ENCODE results near the gene PLCG1.

PLCG1 gene

DNA sequence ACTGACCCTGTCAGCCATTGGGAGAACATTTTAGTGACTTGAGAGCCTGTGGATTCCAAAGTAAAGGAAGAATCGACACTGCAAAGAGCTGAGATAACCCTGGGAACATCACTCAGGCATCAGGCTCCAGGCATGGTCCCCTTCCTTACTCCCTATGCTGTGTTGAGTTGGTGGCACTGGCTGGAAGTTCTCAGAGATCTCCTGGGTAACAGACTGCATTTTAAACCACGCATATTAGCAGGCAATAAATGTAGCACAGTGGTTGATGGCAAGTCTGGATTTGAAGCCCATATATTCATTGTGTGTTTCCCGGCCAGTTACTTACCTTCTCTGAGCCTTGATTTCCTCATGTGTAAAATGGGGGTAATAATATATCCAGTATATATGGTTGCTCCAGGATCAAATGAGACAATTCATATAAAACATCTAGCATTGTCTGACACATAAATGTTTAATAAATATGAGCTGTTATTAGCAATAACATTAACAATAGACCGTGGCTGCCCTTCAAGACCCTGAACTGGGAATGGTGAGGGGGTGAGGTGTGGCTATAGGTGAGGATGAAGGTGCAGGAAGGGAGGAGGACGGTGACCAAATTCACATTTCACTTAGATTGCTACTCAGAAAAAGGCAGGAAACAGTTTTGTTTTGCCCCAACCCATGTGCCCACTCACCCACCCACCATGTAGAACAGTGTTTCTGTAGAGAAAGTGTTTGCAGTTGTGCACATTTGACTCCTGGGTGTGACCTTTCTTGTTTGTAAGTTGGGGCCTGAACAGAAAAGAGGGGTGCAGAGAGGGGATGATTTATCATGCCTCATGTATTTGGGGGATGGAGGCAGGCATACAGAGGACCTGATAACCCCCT is 2.1 kb downstream of the PLCG1 start:
- H3K9ac ChIP-seq (ENCODE audit: low read length), result peak overlapping the region; percentile 78
- H3K27me3 ChIP-seq (ENCODE audit: control insufficient read depth, insufficient read depth, low read length), result no peaks in the 10 kb centered on the region
- no peaks in the 10 kb centered on the region for H3K9me3 ChIP-seq (ENCODE audit: control insufficient read depth, low read length)
- no peaks in the 10 kb centered on the region for H3K36me3 ChIP-seq (ENCODE audit: control insufficient read depth, insufficient read depth, low read length)
- H3K4me3 ChIP-seq (ENCODE audit: low read length), result no peak overlapping the region
- peaks cover 23% of the 10 kb centered on the region for H3K4me1 ChIP-seq (ENCODE audit: control insufficient read depth, insufficient read depth, low read length)

DNA sequence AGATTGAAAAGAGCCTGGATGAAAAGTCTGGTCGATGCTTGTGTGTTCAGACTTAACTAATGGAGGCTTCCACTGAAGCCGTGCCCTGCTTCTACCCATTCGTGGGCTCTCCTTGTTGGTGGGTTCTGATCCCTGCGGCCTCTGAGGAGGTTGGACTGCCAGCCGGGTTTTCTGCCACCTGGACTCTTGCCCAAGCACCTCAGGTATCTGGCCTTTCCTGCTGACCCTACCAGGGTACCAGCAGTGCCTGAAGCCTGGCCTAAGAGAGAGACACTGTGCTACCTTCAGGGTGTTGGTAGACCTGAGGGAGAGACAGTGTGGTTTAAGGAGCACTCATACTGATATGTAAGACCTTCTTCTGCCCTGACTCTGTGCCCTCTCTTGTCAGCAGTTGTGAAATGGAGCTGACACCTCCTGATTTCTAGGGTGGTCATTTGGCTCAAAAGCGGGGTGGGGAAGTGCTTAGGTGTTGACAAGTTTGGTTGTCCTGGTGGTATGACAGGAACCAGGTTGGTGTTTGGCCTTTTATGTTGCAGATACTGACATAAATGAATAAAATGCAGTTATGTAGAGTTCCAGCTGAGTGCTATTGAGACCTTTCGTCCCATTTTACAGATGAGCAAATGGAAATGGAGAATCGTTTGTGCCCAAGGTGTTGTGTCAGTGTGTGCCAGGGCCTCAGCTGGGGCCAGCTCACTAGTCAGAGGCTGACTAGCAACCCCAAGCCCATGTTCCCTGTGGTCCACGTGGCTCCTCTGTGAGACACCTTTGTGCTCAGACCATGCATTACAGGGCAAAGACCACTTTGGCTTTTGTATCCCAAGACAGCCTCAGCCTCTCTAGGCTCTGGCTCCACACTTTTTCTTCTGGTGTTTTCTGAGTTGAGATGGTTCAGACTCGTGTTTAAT is 3.1 kb downstream of the PLCG1 start:
- no peaks in the 10 kb centered on the region for H3K27me3 ChIP-seq (ENCODE audit: control insufficient read depth, insufficient read depth, low read length)
- H3K36me3 ChIP-seq (ENCODE audit: control insufficient read depth, insufficient read depth, low read length), result no peaks in the 10 kb centered on the region
- peaks cover 24% of the 10 kb centered on the region for H3K4me1 ChIP-seq (ENCODE audit: control insufficient read depth, insufficient read depth, low read length)
- no peak overlapping the region for H3K4me3 ChIP-seq (ENCODE audit: low read length)
- H3K9ac ChIP-seq (ENCODE audit: low read length), result no peak overlapping the region
- no peaks in the 10 kb centered on the region for H3K9me3 ChIP-seq (ENCODE audit: control insufficient read depth, low read length)

DNA sequence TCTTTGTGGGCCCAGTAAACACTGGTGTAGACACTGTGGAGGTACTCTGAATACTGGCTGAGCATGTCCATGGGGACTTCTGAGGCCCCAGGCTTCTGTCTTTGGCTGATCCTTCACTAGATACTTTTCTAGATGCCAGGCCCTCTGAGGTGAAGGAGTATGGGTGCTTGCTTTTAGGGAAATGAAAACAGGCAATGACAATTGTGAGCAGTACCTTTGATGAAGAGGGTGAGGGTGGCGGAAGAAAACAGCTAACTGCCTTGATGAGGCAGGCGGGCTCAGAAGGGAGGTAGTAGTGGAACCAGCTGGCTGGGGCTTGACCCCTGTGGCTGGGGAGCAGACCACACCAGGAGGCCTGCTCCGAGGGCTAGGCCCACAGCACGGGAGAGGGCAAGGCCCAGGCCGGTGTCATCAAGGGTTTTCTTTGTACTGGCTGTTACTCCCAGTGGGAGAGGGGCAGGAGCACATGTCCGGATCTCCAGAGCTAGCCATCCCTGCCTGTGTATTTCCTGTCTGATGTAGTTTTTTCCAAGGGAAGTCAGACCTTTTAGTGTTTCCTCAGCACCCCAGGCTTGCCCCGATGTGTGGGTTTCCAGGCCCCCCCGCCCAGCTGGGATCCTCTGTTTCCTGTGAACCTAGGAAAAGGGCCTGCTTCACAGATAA is 3.9 kb downstream of the PLCG1 start:
- H3K27me3 ChIP-seq (ENCODE audit: control insufficient read depth, insufficient read depth, low read length), result no peaks in the 10 kb centered on the region
- no peaks in the 10 kb centered on the region for H3K36me3 ChIP-seq (ENCODE audit: control insufficient read depth, insufficient read depth, low read length)
- no peaks in the 10 kb centered on the region for H3K9me3 ChIP-seq (ENCODE audit: control insufficient read depth, low read length)
- H3K4me1 ChIP-seq (ENCODE audit: control insufficient read depth, insufficient read depth, low read length), result peaks cover 30% of the 10 kb centered on the region
- no peak overlapping the region for H3K4me3 ChIP-seq (ENCODE audit: low read length)
- H3K9ac ChIP-seq (ENCODE audit: low read length), result no peak overlapping the region

DNA sequence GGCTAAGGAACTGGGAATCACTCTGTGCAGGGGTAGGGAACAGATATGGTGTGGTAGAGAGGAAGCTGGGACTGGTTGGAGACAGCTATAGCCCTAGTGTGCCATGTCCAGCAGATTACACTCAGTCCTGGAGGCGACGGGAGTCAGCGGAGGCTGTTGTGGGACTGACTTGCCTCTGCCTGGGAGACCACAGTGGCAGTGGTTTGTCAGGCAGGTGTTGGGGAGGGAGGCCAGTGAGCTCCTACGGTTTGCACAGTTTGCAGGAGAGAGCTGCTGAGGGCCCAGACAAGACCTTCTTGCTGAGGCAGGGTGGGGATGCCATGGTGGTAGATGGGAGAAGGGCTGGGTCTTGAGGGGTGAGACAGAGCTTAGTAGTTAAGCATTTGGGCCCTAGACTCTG is 4.9 kb downstream of the PLCG1 start:
- no peak overlapping the region for H3K4me3 ChIP-seq (ENCODE audit: low read length)
- peaks cover 31% of the 10 kb centered on the region for H3K4me1 ChIP-seq (ENCODE audit: control insufficient read depth, insufficient read depth, low read length)
- H3K9me3 ChIP-seq (ENCODE audit: control insufficient read depth, low read length), result no peaks in the 10 kb centered on the region
- H3K9ac ChIP-seq (ENCODE audit: low read length), result no peak overlapping the region
- H3K27me3 ChIP-seq (ENCODE audit: control insufficient read depth, insufficient read depth, low read length), result no peaks in the 10 kb centered on the region
- H3K36me3 ChIP-seq (ENCODE audit: control insufficient read depth, insufficient read depth, low read length), result no peaks in the 10 kb centered on the region

DNA sequence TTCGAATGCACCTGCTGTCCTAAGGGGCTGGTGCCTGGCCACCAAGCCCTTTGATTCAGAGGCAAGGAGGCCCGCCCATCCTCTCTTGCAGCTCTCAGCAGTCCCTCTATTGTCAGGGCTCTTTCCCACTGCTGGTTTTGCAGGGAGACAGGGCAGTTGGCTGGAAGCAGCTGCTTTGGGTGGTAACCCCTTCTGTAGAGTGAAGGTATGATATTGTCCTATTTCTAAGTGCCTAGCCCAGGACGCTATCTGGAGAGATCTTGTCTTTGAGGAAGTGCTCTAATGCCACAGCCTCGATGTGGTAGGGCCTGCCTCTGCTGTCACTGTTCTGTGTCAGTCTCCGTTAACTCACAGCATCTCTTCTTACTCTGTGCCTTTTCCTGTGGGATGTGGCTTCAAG is 5.6 kb downstream of the PLCG1 start:
- H3K36me3 ChIP-seq (ENCODE audit: control insufficient read depth, insufficient read depth, low read length), result no peaks in the 10 kb centered on the region
- no peak overlapping the region for H3K4me3 ChIP-seq (ENCODE audit: low read length)
- H3K27me3 ChIP-seq (ENCODE audit: control insufficient read depth, insufficient read depth, low read length), result no peaks in the 10 kb centered on the region
- no peak overlapping the region for H3K9ac ChIP-seq (ENCODE audit: low read length)
- H3K9me3 ChIP-seq (ENCODE audit: control insufficient read depth, low read length), result no peaks in the 10 kb centered on the region
- H3K4me1 ChIP-seq (ENCODE audit: control insufficient read depth, insufficient read depth, low read length), result peaks cover 30% of the 10 kb centered on the region

DNA sequence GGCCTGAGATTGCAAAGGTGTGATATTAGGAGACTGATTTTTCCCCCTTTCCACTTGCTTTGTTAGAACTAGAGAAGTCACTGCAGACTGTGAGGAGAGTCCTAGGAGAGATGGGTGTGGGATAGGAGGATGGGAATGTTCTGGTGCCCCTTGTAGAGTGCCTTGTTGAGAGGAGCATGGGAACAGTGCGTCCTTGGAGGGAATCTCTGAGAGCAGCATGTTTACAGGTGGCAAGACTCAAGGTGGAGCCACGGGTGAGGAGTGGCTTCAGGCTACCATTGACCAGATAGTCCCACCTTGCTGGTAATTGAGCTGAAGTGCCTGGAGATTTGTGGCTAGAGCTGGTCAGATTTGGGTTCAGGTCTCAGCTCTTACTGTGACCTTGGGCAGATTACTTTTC is 6.0 kb downstream of the PLCG1 start:
- Histone ChIP-seq H3K36me3 (ENCODE audit: control insufficient read depth, insufficient read depth, low read length) (no peaks in the 10 kb centered on the region), H3K9me3 (ENCODE audit: control insufficient read depth, low read length) (no peaks in the 10 kb centered on the region), H3K9ac (ENCODE audit: low read length) (no peak overlapping the region), H3K4me1 (ENCODE audit: control insufficient read depth, insufficient read depth, low read length) (peaks cover 25% of the 10 kb centered on the region), H3K27me3 (ENCODE audit: control insufficient read depth, insufficient read depth, low read length) (no peaks in the 10 kb centered on the region), H3K4me3 (ENCODE audit: low read length) (no peak overlapping the region)

DNA sequence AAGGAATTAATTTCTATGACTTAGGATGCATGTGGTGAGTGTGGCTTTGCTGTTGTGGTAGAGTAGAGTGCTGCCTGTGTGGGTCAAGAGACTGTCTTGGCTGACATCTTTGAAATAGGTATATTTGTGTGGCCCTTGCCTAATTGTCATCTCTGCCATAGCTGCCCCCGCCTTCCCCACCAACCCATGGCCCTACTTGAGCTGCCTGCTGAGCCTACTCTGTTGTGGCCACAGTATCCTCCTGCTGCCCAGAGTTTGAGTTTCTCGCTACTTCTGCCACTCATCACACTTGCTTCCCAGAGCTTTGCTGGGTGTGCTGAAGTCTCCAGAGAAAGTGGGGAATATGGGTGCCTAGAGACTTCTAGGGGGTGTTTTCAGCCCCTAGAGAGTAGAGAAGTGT is 8.0 kb downstream of the PLCG1 start:
- no peak overlapping the region for H3K9ac ChIP-seq (ENCODE audit: low read length)
- no peak overlapping the region for H3K4me3 ChIP-seq (ENCODE audit: low read length)
- H3K36me3 ChIP-seq (ENCODE audit: control insufficient read depth, insufficient read depth, low read length), result no peaks in the 10 kb centered on the region
- no peaks in the 10 kb centered on the region for H3K27me3 ChIP-seq (ENCODE audit: control insufficient read depth, insufficient read depth, low read length)
- peaks cover 27% of the 10 kb centered on the region for H3K4me1 ChIP-seq (ENCODE audit: control insufficient read depth, insufficient read depth, low read length)
- no peaks in the 10 kb centered on the region for H3K9me3 ChIP-seq (ENCODE audit: control insufficient read depth, low read length)

DNA sequence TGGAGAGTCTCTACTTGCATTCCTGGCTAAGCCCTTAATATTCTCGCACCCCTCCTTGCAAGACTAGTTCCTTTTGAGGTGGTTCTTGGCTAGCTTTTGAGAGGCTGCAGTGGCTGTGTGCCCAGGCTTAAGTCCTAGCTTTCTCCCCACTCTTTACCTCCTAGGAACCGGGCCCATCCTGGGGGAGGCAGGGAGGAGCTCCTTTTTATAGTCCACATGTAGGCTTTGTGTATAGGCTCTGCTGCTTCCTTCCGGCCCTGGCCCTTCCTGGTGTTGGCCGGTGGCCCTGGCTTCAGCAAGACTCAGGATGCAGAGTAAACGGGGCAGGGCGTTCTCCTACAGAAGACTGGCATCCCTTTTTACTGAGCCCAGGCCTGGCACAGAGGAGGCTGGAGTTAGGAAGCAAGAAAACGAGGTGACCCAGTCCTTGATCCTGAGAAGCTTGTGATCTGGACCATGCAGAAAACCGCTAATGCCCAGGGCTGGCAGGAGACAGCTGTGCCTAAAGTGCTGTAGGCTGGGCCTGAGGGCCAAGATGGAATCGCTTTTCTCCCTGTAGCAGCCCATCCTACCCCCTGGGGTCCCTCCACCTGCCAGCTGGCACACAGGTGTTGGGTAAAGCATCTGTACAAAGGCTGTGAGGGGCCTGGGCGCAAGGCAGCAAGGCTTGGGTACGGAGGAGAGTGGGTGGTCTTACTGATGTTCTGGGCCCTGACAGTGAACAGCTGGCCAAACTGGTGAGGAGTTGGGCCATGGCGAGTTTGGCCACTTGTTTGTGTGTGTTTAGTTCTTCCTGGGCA is 8.7 kb downstream of the PLCG1 start:
- Histone ChIP-seq H3K4me1 (ENCODE audit: control insufficient read depth, insufficient read depth, low read length) (peaks cover 30% of the 10 kb centered on the region), H3K4me3 (ENCODE audit: low read length) (no peak overlapping the region), H3K36me3 (ENCODE audit: control insufficient read depth, insufficient read depth, low read length) (no peaks in the 10 kb centered on the region), H3K27me3 (ENCODE audit: control insufficient read depth, insufficient read depth, low read length) (no peaks in the 10 kb centered on the region), H3K9me3 (ENCODE audit: control insufficient read depth, low read length) (no peaks in the 10 kb centered on the region), H3K9ac (ENCODE audit: low read length) (no peak overlapping the region)

DNA sequence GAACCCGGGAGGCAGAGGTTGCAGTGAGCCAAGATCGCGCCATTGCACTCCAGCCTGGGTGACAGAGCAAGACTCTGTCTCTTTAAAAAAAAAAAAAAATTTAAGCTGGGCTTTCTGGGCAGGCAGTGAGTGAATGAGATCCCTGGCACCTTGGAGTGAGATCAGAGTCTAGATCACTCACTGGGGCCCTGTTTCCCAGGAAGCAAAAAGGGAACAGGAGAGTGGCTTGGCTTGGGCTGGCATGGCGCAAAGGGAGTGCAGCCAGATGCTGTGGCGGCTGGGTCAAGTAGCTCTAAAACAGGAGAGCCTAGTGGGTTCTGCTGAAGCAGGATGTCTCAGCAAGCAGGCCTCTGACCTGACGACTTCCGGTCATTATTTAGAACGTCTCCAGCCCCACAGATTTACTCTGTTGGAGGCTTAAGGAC is 10.4 kb downstream of the PLCG1 start:
- Histone ChIP-seq H3K4me1 (ENCODE audit: control insufficient read depth, insufficient read depth, low read length) (peaks cover 30% of the 10 kb centered on the region), H3K36me3 (ENCODE audit: control insufficient read depth, insufficient read depth, low read length) (no peaks in the 10 kb centered on the region), H3K9me3 (ENCODE audit: control insufficient read depth, low read length) (no peaks in the 10 kb centered on the region), H3K9ac (ENCODE audit: low read length) (no peak overlapping the region), H3K4me3 (ENCODE audit: low read length) (no peak overlapping the region), H3K27me3 (ENCODE audit: control insufficient read depth, insufficient read depth, low read length) (no peaks in the 10 kb centered on the region)

DNA sequence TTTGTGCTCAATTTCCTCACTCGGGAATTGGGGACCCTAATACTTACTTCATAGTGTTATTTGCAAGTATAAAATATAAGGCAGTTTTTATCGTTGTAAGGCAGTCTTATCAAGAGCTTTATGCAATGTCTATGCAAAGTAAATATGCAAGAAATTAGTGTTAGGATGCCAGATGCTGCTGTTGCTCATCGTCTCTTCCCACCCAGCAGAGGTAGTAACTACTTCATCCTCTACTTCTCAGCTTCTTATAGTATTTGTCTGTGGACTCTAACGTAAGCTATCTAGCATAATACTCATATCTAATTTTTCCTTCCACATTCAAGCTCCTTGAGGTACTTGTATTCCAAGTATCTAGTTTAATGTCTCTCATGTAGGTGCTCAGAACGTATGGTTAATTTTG is 11.6 kb downstream of the PLCG1 start:
- no peaks in the 10 kb centered on the region for H3K9me3 ChIP-seq (ENCODE audit: control insufficient read depth, low read length)
- H3K36me3 ChIP-seq (ENCODE audit: control insufficient read depth, insufficient read depth, low read length), result no peaks in the 10 kb centered on the region
- peaks cover 30% of the 10 kb centered on the region for H3K4me1 ChIP-seq (ENCODE audit: control insufficient read depth, insufficient read depth, low read length)

DNA sequence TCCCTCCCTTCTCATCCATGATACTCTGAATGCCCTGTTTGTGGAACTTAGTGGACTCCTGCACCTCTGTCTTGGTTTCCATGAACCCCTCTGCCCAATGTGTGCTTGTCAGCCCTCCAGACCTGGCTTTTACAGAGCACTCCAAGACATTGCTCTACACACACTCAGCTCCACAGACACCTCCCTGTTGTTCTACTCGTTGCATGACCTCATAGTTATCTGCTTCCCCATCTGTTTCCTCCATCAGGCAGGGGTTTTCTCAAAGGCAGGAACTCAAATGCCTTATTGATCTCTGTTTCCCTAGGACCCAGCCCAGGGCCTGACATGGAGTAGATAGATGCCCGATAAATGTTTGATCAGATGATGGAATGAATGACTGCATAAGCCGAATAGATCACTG is 13.3 kb downstream of the PLCG1 start:
- Histone ChIP-seq H3K9me3 (ENCODE audit: control insufficient read depth, low read length) (no peaks in the 10 kb centered on the region), H3K27me3 (ENCODE audit: control insufficient read depth, insufficient read depth, low read length) (no peaks in the 10 kb centered on the region), H3K4me3 (ENCODE audit: low read length) (no peak overlapping the region), H3K9ac (ENCODE audit: low read length) (no peak overlapping the region), H3K36me3 (ENCODE audit: control insufficient read depth, insufficient read depth, low read length) (no peaks in the 10 kb centered on the region), H3K4me1 (ENCODE audit: control insufficient read depth, insufficient read depth, low read length) (peaks cover 27% of the 10 kb centered on the region)

More for the DNA sequence above, 11.6 kb downstream of the PLCG1 start:
- Histone ChIP-seq H3K27me3 (ENCODE audit: control insufficient read depth, insufficient read depth, low read length) (no peaks in the 10 kb centered on the region), H3K9ac (ENCODE audit: low read length) (no peak overlapping the region), H3K4me3 (ENCODE audit: low read length) (no peak overlapping the region)

All from mucosa of stomach (tissue), 1 donor.